ENCODE results near the gene LRRC28. TPM values are rescaled to one million over a fixed set of nuclear protein-coding genes. Genes with fewer than 3 reads are reported as not detected.

LRRC28 gene
- total RNA-seq, 1 donor from 2014 or later, result 28.8 TPM

DNA sequence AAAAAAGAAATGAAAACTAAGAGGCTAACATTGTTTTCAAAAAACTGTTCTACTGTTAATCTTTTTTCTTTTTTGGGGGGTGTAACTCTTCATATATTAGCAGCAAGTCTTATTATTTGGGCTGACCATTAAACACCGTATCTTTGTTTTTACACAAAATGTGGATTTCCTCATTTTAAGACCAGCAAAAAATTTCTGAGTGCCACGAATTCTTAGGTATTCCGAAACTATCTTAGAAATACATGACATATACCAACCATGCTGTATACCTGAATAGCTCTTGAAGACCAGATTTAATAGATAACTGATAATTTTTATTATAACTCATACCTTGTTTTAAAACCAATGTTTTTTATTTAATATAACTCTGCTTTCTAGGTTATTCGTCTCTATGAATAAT is 1.3 kb upstream of the LRRC28 start:
- TF ChIP-seq, protein P1, sequence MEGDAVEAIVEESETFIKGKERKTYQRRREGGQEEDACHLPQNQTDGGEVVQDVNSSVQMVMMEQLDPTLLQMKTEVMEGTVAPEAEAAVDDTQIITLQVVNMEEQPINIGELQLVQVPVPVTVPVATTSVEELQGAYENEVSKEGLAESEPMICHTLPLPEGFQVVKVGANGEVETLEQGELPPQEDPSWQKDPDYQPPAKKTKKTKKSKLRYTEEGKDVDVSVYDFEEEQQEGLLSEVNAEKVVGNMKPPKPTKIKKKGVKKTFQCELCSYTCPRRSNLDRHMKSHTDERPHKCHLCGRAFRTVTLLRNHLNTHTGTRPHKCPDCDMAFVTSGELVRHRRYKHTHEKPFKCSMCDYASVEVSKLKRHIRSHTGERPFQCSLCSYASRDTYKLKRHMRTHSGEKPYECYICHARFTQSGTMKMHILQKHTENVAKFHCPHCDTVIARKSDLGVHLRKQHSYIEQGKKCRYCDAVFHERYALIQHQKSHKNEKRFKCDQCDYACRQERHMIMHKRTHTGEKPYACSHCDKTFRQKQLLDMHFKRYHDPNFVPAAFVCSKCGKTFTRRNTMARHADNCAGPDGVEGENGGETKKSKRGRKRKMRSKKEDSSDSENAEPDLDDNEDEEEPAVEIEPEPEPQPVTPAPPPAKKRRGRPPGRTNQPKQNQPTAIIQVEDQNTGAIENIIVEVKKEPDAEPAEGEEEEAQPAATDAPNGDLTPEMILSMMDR (conservative IDR thresholded peaks at IDR 0.05), result no peak
- DNase-seq (ENCODE audit: low read depth, low spot score), result no peak
- H3K36me3 Mint-ChIP-seq (ENCODE audit: low read depth), result no peaks in the 10 kb centered on the region
- no peaks in the 10 kb centered on the region for H3K27me3 Mint-ChIP-seq (ENCODE audit: low read depth)
- H3K9me3 Mint-ChIP-seq, result no peaks in the 10 kb centered on the region
- peaks cover 31% of the 10 kb centered on the region for H3K4me1 Mint-ChIP-seq
- no peak overlapping the region for H3K27ac Mint-ChIP-seq (ENCODE audit: unreplicated experiment)
- H3K4me3 Mint-ChIP-seq, result no peak overlapping the region

DNA sequence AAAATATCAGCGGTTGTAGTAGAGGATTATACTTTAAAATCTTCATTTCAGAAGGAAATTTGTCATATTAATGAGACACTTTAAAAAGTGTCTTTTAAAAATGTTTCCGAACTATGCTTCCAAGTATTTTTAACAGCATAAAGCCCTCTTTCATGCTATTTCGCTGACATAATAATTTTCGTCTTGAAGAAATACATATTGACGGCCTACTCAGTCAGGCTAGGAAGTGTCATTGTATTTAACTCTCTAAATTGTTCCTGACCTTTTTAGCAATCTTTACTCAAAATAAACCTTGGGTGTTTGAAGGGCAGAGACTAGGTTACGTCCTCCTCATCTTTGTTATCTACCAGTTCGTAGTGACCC is 806 bp upstream of the LRRC28 start:
- Mint-ChIP-seq H3K4me1 (peaks cover 31% of the 10 kb centered on the region), H3K27ac (ENCODE audit: unreplicated experiment) (peak overlapping the region; percentile 99), H3K9me3 (no peaks in the 10 kb centered on the region), H3K36me3 (ENCODE audit: low read depth) (no peaks in the 10 kb centered on the region), H3K4me3 (no peak overlapping the region), H3K27me3 (ENCODE audit: low read depth) (no peaks in the 10 kb centered on the region)
- no peak for DNase-seq (ENCODE audit: low read depth, low spot score)
- TF ChIP-seq, protein P1 (conservative IDR thresholded peaks at IDR 0.05), result no peak

DNA sequence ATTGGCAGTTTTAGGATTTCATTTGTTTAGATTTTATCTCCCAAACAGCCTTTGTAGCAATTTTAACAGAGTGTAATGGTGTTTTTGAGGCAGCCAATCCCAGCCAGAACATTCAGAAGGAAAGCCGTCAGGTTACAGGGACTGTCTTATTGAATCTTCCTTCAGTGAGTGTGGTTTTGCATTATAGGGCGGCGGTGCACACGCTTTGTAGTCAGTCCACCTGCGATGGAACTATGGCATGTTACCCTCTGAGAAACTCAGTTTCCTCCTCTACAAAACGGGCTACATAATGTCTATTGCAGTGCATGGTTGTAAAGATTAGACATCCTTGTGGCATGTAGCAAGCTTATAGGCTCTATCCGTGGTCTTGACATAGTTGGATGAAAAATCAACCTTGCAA is 1.0 kb downstream of the LRRC28 start:
- no peaks in the 10 kb centered on the region for H3K9me3 Mint-ChIP-seq
- DNase-seq (ENCODE audit: low read depth, low spot score), result no peak
- peak overlapping the region; percentile 94 for H3K4me3 Mint-ChIP-seq
- peaks cover 27% of the 10 kb centered on the region for H3K4me1 Mint-ChIP-seq
- H3K36me3 Mint-ChIP-seq (ENCODE audit: low read depth), result peaks cover 5% of the 10 kb centered on the region
- TF ChIP-seq, protein P1 (conservative IDR thresholded peaks at IDR 0.05), result no peak
- no peaks in the 10 kb centered on the region for H3K27me3 Mint-ChIP-seq (ENCODE audit: low read depth)
- no peak overlapping the region for H3K27ac Mint-ChIP-seq (ENCODE audit: unreplicated experiment)

DNA sequence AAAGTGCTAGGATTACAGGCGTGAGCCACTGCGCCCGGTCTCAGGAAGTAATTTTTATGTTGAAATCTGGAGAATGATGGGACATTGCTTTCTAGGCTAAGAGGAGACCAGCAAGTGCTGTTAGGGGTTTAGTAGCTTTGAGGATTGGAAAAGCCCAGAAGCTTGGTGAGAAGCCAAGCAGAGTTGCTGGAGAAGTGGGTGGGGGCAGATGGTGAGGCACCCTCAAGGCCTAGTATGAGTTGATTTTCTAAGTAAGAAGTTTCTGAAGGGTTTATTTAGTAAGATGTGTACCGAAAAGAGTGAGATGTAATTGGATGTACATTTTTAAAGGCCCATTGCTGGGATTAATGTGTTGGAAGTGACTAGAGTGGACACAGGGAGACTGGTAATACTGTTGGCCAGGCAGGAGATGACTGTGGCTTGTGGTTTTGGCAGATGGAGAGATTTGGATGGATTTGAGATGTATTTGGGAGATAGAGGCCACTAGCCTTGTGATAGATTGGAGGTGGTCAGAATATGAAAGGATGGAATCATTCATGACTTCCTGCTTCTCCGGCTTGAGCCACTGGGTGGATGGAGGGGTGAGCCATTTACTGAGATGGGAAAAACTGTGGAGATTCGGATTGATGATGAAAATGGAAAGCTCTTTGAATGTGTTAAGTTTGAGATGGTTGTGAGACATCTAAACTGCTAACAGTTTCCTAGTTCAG is 2.3 kb downstream of the LRRC28 start:
- Mint-ChIP-seq H3K4me3 (peak overlapping the region; percentile 4), H3K27me3 (ENCODE audit: low read depth) (no peaks in the 10 kb centered on the region), H3K9me3 (no peaks in the 10 kb centered on the region), H3K27ac (ENCODE audit: unreplicated experiment) (peak overlapping the region; percentile 13), H3K4me1 (peaks cover 24% of the 10 kb centered on the region), H3K36me3 (ENCODE audit: low read depth) (peaks cover 13% of the 10 kb centered on the region)
- TF ChIP-seq, protein P1 (conservative IDR thresholded peaks at IDR 0.05), result no peak
- no peak for DNase-seq (ENCODE audit: low read depth, low spot score)

DNA sequence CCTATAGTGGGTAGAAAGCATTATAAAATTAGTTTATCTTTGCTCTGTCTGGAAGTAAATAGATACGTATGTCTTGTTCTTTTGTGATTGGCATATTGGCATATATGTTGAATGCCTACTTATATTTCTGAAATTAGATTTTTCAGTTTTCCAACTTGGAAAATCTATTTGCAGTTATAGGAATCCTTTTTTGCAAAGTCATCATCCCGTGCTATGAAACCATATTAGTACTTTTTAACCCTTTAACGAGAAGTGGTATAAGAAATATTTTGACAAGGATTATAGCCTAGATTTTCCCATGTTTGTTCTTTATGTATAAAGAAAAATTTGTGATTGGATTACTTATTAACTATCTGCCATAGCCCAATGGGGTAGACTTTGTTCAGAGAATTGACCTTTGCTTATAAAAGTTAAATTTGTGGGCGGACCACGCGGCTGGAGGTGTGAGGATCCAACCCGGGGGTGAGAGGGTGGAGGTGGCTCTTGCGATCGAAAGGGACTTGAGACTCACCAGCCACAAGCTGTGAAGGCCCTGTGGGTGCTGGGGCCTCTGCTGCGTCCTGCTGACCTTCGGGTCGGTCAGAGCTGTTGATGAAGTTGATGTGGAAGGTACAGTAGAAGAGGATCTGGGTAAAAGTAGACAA is 5.9 kb downstream of the LRRC28 start:
- Mint-ChIP-seq H3K27me3 (ENCODE audit: low read depth) (no peaks in the 10 kb centered on the region), H3K4me3 (no peak overlapping the region), H3K9me3 (no peaks in the 10 kb centered on the region), H3K27ac (ENCODE audit: unreplicated experiment) (no peak overlapping the region), H3K36me3 (ENCODE audit: low read depth) (peaks cover 16% of the 10 kb centered on the region), H3K4me1 (peaks cover 13% of the 10 kb centered on the region)
- DNase-seq (ENCODE audit: low read depth, low spot score), result no peak
- TF ChIP-seq, protein P1 (conservative IDR thresholded peaks at IDR 0.05), result no peak
